HCT116 (cell line): ENCODE data around the gene RHEX. TPM values are rescaled to one million over a fixed set of nuclear protein-coding genes. Genes with fewer than 3 reads are reported as not detected.

Experiments
- ATAC-seq: fragments of 200-7000 bp; cut with Tn5 transposase; 2 replicates; pipeline ENCODE4 v1.9.1; 2020; ENCODE audit warnings: mild to moderate bottlenecking, moderate library complexity
- BruUV-seq: library from RNA; stranded (reverse); fragments of 400-500 nt; replicated peaks from 2 replicates; lab custom pipeline; 2021; lab: Mats Ljungman, UMichigan
- CTCF ChIA-PET: fragments of 300-600 bp; sonication (Branson Sonifier 250); formaldehyde crosslinking; loops from one replicate; lab custom pipeline; 2021; ENCODE audit warnings: antibody characterized with exemption; lab: Charles Lee
- POLR2A ChIA-PET: fragments of 300-600, 350-600 bp; sonication (Branson Sonifier 250); formaldehyde crosslinking; loops from one replicate; lab custom pipeline; 2021; ENCODE audit warnings: antibody characterized with exemption; lab: Charles Lee
- RAD21 ChIA-PET, 2 experiments: fragments of 300-600 bp; sonication (Branson Sonifier 250); formaldehyde crosslinking; loops; one replicate each; lab custom pipeline; 2023; ENCODE audit warnings: low total read pairs in 2 of 2; ENCODE audit not compliant: uncharacterized antibody in 2 of 2, unreplicated experiment in 2 of 2, low non-redundant PET in 1 of 2; lab: Charles Lee
- DNase-seq: peaks from one replicate; pipeline ENCODE4 v3.0.0-alpha.2; 2010; ENCODE audit warnings: low read depth, low spot score
- H2AFZ ChIP-seq: fragments of 200-600 bp; shearing (Covaris generic), sonication (generic); 2 replicates; pipeline ENCODE4 v1.6.1; 2017; ENCODE audit warnings: low read depth, mixed run types, mixed read lengths, antibody characterized with exemption, low read length; ENCODE audit not compliant: poor library complexity, severe bottlenecking
- H3K27ac ChIP-seq: 2 replicates; pipeline ENCODE4 v1.5.1; 2012; ENCODE audit warnings: low read depth, low read length
- H3K27me3 ChIP-seq: fragments of 200-600 bp; sonication (generic); 2 replicates; pipeline ENCODE4 v1.6.1; 2016; ENCODE audit warnings: mixed run types, low read length, mixed read lengths; ENCODE audit not compliant: insufficient read depth
- H3K36me3 ChIP-seq, 2 experiments: fragments of 200-500 bp in 1 of 2; fragments of 200-600 bp in 1 of 2; sonication (Bioruptor generic) in 1 of 2; sonication (generic) in 1 of 2; 2 replicates each; pipeline versions ENCODE4 v1.5.1 to v1.6.1; 2014 to 2016; ENCODE audit warnings: low read length in 2 of 2, inconsistent platforms in 1 of 2, mixed read lengths in 1 of 2, mixed run types in 1 of 2; ENCODE audit not compliant: insufficient read depth in 2 of 2, control insufficient read depth in 1 of 2
- H3K4me1 ChIP-seq, 2 experiments: fragments of 200-600 bp in 1 of 2; sonication (generic) in 1 of 2; 2 replicates each; pipeline versions ENCODE4 v1.5.1 to v1.6.1; 2012 to 2017; ENCODE audit warnings: low read length in 2 of 2, inconsistent platforms in 1 of 2, mild to moderate bottlenecking in 1 of 2, mixed read lengths in 1 of 2, mixed run types in 1 of 2, moderate library complexity in 1 of 2; ENCODE audit not compliant: insufficient read depth in 2 of 2, control insufficient read depth in 1 of 2
- H3K4me2 ChIP-seq: fragments of 200-600 bp; sonication (generic); 2 replicates; pipeline ENCODE4 v1.6.1; 2017; ENCODE audit warnings: mixed run types, low read length, mixed read lengths
- H3K4me3 ChIP-seq, 2 experiments: fragments of 200-600 bp in 1 of 2; sonication (generic) in 1 of 2; replicated peaks in 1 of 2; 2 replicates each; pipeline ENCODE4 v1.5.1; 2011 to 2016; ENCODE audit warnings: low read length in 2 of 2, control low read depth in 1 of 2, low read depth in 1 of 2, mild to moderate bottlenecking in 1 of 2, mixed read lengths in 1 of 2, mixed run types in 1 of 2
- H3K79me2 ChIP-seq: fragments of 200-600 bp; sonication (generic); 2 replicates; pipeline ENCODE4 v1.6.1; 2017; ENCODE audit warnings: mild to moderate bottlenecking, mixed run types, low read length, moderate library complexity, mixed read lengths; ENCODE audit not compliant: insufficient read depth
- H3K9ac ChIP-seq: fragments of 200-600 bp; sonication (generic); 2 replicates; pipeline ENCODE4 v1.6.1; 2016; ENCODE audit warnings: low read length, mixed read lengths
- H3K9me2 ChIP-seq: fragments of 200-600 bp; sonication (generic), shearing (Covaris generic); 2 replicates; pipeline ENCODE4 v1.6.1; 2017; ENCODE audit warnings: mixed run types, mild to moderate bottlenecking, moderate library complexity; ENCODE audit not compliant: insufficient read depth
- H3K9me3 ChIP-seq, 2 experiments: fragments of 200-500 bp in 1 of 2; fragments of 200-600 bp in 1 of 2; sonication (Bioruptor generic) in 1 of 2; sonication (generic) in 1 of 2; 2 replicates each; pipeline ENCODE4 v1.6.1; 2014 to 2017; ENCODE audit warnings: low read length in 2 of 2, mixed read lengths in 2 of 2, inconsistent platforms in 1 of 2, low read depth in 1 of 2, mild to moderate bottlenecking in 1 of 2, mixed run types in 1 of 2, moderate library complexity in 1 of 2; ENCODE audit not compliant: control insufficient read depth in 1 of 2, insufficient read depth in 1 of 2
- H4K20me1 ChIP-seq: fragments of 200-600 bp; sonication (generic), shearing (Covaris generic); 2 replicates; pipeline ENCODE4 v1.6.1; 2017; ENCODE audit warnings: mixed run types, mild to moderate bottlenecking, moderate library complexity; ENCODE audit not compliant: insufficient read depth
- ATF3 ChIP-seq: IDR thresholded peaks from 2 replicates; pipeline ENCODE4 v1.6.1; 2012
- CBX3 ChIP-seq: IDR thresholded peaks from 2 replicates; pipeline ENCODE4 v1.6.1; 2012; ENCODE audit warnings: low read depth
- CEBPB ChIP-seq: IDR thresholded peaks from 2 replicates; pipeline ENCODE4 v1.6.1; 2012; ENCODE audit warnings: low read depth
- CTCF ChIP-seq, 3 experiments: fragments of 200-600 bp in 1 of 3; sonication (generic) in 1 of 3; IDR thresholded peaks in 2 of 3; conservative IDR thresholded peaks in 1 of 3; 2 replicates each; pipeline ENCODE4 v1.5.1; 2012 to 2017; ENCODE audit warnings: low read depth in 2 of 3, low read length in 2 of 3, antibody characterized with exemption in 1 of 3, borderline replicate concordance in 1 of 3, control low read depth in 1 of 3, mild to moderate bottlenecking in 1 of 3, mixed read lengths in 1 of 3, mixed run types in 1 of 3, moderate library complexity in 1 of 3; ENCODE audit not compliant: insufficient read depth in 1 of 3
- EZH2 ChIP-seq: fragments of 200-600 bp; sonication (generic); IDR thresholded peaks from 2 replicates; pipeline ENCODE4 v1.6.1; 2017; ENCODE audit warnings: antibody characterized with exemption, mixed run types
- EZH2phosphoT487 ChIP-seq: fragments of 200-600 bp; IDR thresholded peaks from 2 replicates; pipeline ENCODE4 v1.6.1; 2018; ENCODE audit warnings: antibody characterized with exemption, borderline replicate concordance
- FOSL1 ChIP-seq: IDR thresholded peaks from 2 replicates; pipeline ENCODE4 v1.6.1; 2012; ENCODE audit warnings: low read depth
- JUND ChIP-seq: IDR thresholded peaks from 2 replicates; pipeline ENCODE4 v1.6.1; 2012
- POLR2A ChIP-seq: IDR thresholded peaks from 2 replicates; pipeline ENCODE4 v1.7.0; 2011; ENCODE audit warnings: borderline replicate concordance; ENCODE audit not compliant: insufficient read depth, insufficient read length; ENCODE audit errors: extremely low read depth
- POLR2AphosphoS5 ChIP-seq: IDR thresholded peaks from 2 replicates; pipeline ENCODE4 v1.6.1; 2011; ENCODE audit warnings: mild to moderate bottlenecking, low read depth, low read length, moderate library complexity
- RAD21 ChIP-seq: IDR thresholded peaks from 2 replicates; pipeline ENCODE4 v1.6.1; 2012; ENCODE audit warnings: low read depth, mild to moderate bottlenecking
- SP1 ChIP-seq: IDR thresholded peaks from 2 replicates; pipeline ENCODE4 v1.6.1; 2012; ENCODE audit warnings: low read depth
- TCF7L2 ChIP-seq: IDR thresholded peaks from 2 replicates; pipeline ENCODE4 v1.7.0; 2011; ENCODE audit warnings: borderline replicate concordance, inconsistent platforms; ENCODE audit not compliant: insufficient read depth, insufficient read length; ENCODE audit errors: extremely low read depth
- YY1 ChIP-seq: IDR thresholded peaks from 2 replicates; pipeline ENCODE4 v1.6.1; 2011; ENCODE audit warnings: low read length, low read depth, moderate library complexity, mild to moderate bottlenecking; ENCODE audit not compliant: insufficient replicate concordance; ENCODE audit errors: extremely low read depth
- intact Hi-C: fragments of 100-400 bp; cut with micrococcal nuclease; formaldehyde crosslinking; loops from 2 replicates; pipeline ENCODE4 v1.10.0; 2022
- total RNA-seq: library from RNA; stranded (reverse); gene quantifications from one replicate; pipeline ENCODE4 v1.2.1, GENCODE V29; 2021; ENCODE audit not compliant: unreplicated experiment
- TF ChIP-seq, protein P1 (sequence below): IDR thresholded peaks from 2 replicates; pipeline ENCODE4 v1.6.1; 2012

Gene RHEX
- total RNA-seq, 1 experiment from 2014 or later, result not detected

DNA sequence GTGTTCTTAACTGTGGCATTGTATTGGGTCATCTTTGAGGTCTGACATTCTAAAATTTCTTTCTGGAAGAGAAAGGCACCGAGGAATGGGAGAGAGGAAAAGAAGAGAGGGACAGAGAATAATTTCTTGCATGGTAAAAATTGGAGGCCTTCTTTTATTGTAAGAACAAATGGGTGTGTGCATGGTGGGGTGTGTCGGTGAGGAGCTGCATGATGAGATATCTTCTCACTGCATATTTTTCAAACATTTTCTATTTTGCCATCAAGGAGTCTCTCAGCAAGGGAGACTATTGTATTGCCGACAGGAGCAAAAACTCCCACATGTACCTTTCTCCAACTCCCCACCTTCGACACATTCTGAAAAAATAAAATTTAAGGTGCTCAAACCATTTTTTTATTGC is 22.8 kb upstream of the RHEX start:
- Histone ChIP-seq H3K4me1 (peaks cover 0 to 6% of the 10 kb centered on the region in 2 experiments; a peak in 2 of 4 replicates), H2AFZ (no peak overlapping the region), H4K20me1 (no peaks in the 10 kb centered on the region), H3K9me3 (no peaks in the 10 kb centered on the region), H3K9me2 (no peaks in the 10 kb centered on the region), H3K36me3 (no peaks in the 10 kb centered on the region), H3K4me2 (no peak overlapping the region), H3K4me3 (no peak overlapping the region), H3K27ac (no peak overlapping the region), H3K27me3 (no peaks in the 10 kb centered on the region), H3K9ac (no peak overlapping the region), H3K79me2 (no peaks in the 10 kb centered on the region)
- no TSS peak for BruUV-seq
- intact Hi-C loops, result loop anchor here (1.0 kb wide), 1 partner anchor 76 kb away; no protein-coding TSS in a partner anchor
- ATAC-seq, result no peak
- CTCF ChIA-PET, result interaction anchor here (0.8 to 3.5 kb wide), 10 partner anchors 9 to 78 kb away, joined by 4 to 43 read pairs (median 5); partner anchors contain the start of gene RAB7B
- POLR2A ChIA-PET, result no interaction called here
- TF ChIP-seq FOSL1 (no peak), CBX3 (no peak), POLR2AphosphoS5 (no peak), ATF3 (no peak), JUND (no peak), CEBPB (no peak), SP1 (no peak), POLR2A (no peak)
- DNase-seq, result no peak
- RAD21 ChIA-PET, result interaction anchor here (0.8 to 1.4 kb wide), 2 partner anchors 76 kb away, joined by 5 to 9 read pairs; no protein-coding TSS in a partner anchor

DNA sequence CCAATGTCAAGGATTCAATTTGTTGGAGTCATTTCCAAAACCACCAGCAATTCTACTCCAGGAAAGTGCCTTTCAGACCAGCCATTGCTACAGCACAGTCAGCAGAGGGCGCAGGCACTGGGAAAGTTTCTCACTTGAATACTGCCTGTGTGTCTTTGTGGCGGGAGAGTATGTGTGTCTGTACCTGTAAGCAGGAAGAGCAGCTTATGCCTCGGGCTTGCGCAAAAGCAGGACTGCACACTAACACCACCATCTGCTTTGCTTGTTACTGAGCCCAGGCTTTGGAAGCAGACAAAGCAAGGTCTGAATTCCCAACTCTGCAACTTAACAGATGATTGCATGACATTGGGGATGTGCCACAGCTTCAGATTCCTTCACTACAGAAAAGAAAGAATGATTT is 22.3 kb upstream of the RHEX start:
- ChIA-PET CTCF (interaction anchor here (0.8 to 3.5 kb wide), 11 partner anchors 9 to 78 kb away, joined by 4 to 43 read pairs (median 5); partner anchors contain the start of gene RAB7B), RAD21 (interaction anchor here (0.8 to 1.4 kb wide), 2 partner anchors 75 to 76 kb away, joined by 5 to 9 read pairs; no protein-coding TSS in a partner anchor), POLR2A (no interaction called here)
- Histone ChIP-seq H2AFZ (peak overlapping the region; percentile 65), H3K4me2 (peak overlapping the region; percentile 51), H4K20me1 (no peaks in the 10 kb centered on the region), H3K9me3 (no peaks in the 10 kb centered on the region), H3K27me3 (no peaks in the 10 kb centered on the region), H3K4me1 (peaks cover 0 to 6% of the 10 kb centered on the region in 2 experiments; a peak in 2 of 4 replicates), H3K4me3 (no peak overlapping the region), H3K27ac (no peak overlapping the region), H3K36me3 (no peaks in the 10 kb centered on the region), H3K9me2 (no peaks in the 10 kb centered on the region), H3K9ac (no peak overlapping the region), H3K79me2 (no peaks in the 10 kb centered on the region)
- no TSS peak for BruUV-seq
- intact Hi-C loops, result loop anchor here (1.0 kb wide), 1 partner anchor 76 kb away; no protein-coding TSS in a partner anchor
- TF ChIP-seq CTCF (IDR thresholded peaks at IDR 0.05 in 2 of 3, conservative IDR thresholded peaks at IDR 0.05 in 1 of 3; ENCODE audit: borderline replicate concordance in 1 of 3, insufficient read depth in 1 of 3, low read depth in 2 of 3, low read length in 2 of 3) (peak; percentile 84 to 97 (median 94)), YY1 (peak; percentile 85), RAD21 (peak; percentile 70), CEBPB (peak; percentile 57; the same call in 1 of the 2 replicates), TCF7L2 (peak; percentile 18), EZH2 (no peak), CBX3 (peak; percentile 74; the same call in 1 of the 2 replicates), EZH2phosphoT487 (no peak)
- TF ChIP-seq, protein P1, sequence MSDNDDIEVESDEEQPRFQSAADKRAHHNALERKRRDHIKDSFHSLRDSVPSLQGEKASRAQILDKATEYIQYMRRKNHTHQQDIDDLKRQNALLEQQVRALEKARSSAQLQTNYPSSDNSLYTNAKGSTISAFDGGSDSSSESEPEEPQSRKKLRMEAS, result peak; percentile 39; the same call in 1 of the 2 replicates
- DNase-seq (peak; percentile 74), ATAC-seq (peak; percentile 100)
